G401 (cell line): ENCODE results near the gene GRP. TPM values are rescaled to one million over a fixed set of nuclear protein-coding genes. Genes with fewer than 3 reads are reported as not detected.

ENCODE experiments used
- DNase-seq: peaks from one replicate; pipeline ENCODE4 v3.0.0-alpha.2; 2015; ENCODE audit warnings: low spot score
- in situ Hi-C: cut with HindIII; loops from 2 replicates; pipeline ENCODE4 v1.10.0; 2016; ENCODE audit warnings: low sequenced_read_pairs, mixed read lengths
- total RNA-seq: library from RNA; depleted of rRNA; stranded (reverse); fragments of >200 nt; shearing (Covaris generic); gene quantifications from 2 replicates; pipeline ENCODE4 v1.2.3, GENCODE V29; 2014

Gene GRP
- total RNA-seq, 1 experiment from 2014 or later = not detected

GRCh38 chr18:59265246-59265973 is 45.5 kb downstream of the GRP start:
- DNase-seq = no peak
- in situ Hi-C loops = no loop called here

- in situ Hi-C loops = no loop called here
These were observed 46.0 kb downstream of the GRP start for GRCh38 chr18:59265974-59266369.

GRCh38 chr18:59266459-59266858 is 46.5 kb downstream of the GRP start:
- in situ Hi-C loops = no loop called here
- DNase-seq = no peak

More at GRCh38 chr18:59265974-59266369, 46.0 kb downstream of the GRP start:
- no peak for DNase-seq

- no peak for DNase-seq
- in situ Hi-C loops = no loop called here
These were observed 47.0 kb downstream of the GRP start for GRCh38 chr18:59266886-59267502.

- in situ Hi-C loops = no loop called here
These were observed 47.7 kb downstream of the GRP start for GRCh38 chr18:59267503-59268126.

GRCh38 chr18:59268127-59268720 is 48.3 kb downstream of the GRP start:
- in situ Hi-C loops = no loop called here
- DNase-seq = no peak

More at GRCh38 chr18:59267503-59268126, 47.7 kb downstream of the GRP start:
- no peak for DNase-seq

- no peak for DNase-seq
- in situ Hi-C loops = no loop called here
These were observed 49.0 kb downstream of the GRP start for GRCh38 chr18:59268721-59269562.

- in situ Hi-C loops = no loop called here
- DNase-seq = no peak
These were observed 49.7 kb downstream of the GRP start for GRCh38 chr18:59269563-59270119.

- no peak for DNase-seq
- in situ Hi-C loops = no loop called here
These were observed 50.8 kb downstream of the GRP start for GRCh38 chr18:59270689-59271257.

GRCh38 chr18:59271606-59272220 is 51.8 kb downstream of the GRP start:
- in situ Hi-C loops = no loop called here
- no peak for DNase-seq

- DNase-seq = no peak
- in situ Hi-C loops = no loop called here
These were observed 52.4 kb downstream of the GRP start for GRCh38 chr18:59272221-59272888.

GRCh38 chr18:59272891-59273758 is 53.2 kb downstream of the GRP start, which contains the start of gene RAX:
RAX (minus strand) TSS chr18:59273454; CDS start chr18:59273206, 248 bp downstream.
- DNase-seq = no peak
- in situ Hi-C loops = no loop called here

GRCh38 chr18:59273759-59274532 is 54.0 kb downstream of the GRP start:
- in situ Hi-C loops = no loop called here
- no peak for DNase-seq

GRCh38 chr18:59274533-59274928 is 54.6 kb downstream of the GRP start:
- DNase-seq = no peak
- in situ Hi-C loops = no loop called here

GRCh38 chr18:59275406-59275949 is 55.5 kb downstream of the GRP start:
- in situ Hi-C loops = no loop called here
- no peak for DNase-seq

- no peak for DNase-seq
- in situ Hi-C loops = no loop called here
These were observed 56.1 kb downstream of the GRP start for GRCh38 chr18:59276047-59276446.
